IPS-11a (cell line): ENCODE results near the gene CD63.

ENCODE experiments used
- H3K4me3 ChIP-seq: one replicate; pipeline ENCODE4 v1.5.1; 2013; ENCODE audit warnings: low read depth, low read length, control low read depth

Gene CD63

DNA sequence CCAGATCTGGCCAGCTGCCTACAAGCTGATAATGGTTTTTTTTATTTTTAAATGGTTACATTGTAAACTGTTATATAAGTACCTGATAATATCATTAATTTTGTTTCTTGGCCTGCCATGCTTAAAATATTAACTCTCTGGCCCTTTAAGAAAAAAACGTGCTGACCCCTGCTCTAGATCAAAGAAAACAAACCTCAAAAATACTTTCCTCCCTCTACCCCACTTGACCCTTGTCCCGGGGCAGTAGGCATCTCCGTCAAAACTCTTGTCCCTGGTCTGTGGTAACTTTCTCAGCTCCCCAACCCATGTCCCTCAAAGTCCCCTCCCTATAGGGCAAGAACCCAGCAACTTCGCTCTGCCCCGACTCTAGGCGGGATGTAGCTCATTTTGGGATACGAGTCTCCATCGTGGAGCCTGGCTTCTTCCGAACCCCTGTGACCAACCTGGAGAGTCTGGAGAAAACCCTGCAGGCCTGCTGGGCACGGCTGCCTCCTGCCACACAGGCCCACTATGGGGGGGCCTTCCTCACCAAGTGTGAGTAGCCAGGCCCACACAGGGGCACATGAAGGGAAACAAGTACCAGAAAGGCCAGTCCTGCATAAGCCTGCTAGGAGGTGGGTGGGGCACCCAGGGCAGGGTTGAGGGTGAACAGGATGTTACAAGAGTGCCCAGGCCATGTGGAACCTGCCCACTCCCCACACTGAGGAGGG, 5.1 kb downstream of the CD63 start:
- no peak overlapping the region for H3K4me3 ChIP-seq

- no peak overlapping the region for H3K4me3 ChIP-seq
Observed at GRCh38 chr12:55722948-55723347, 5.9 kb downstream of the CD63 start.

DNA sequence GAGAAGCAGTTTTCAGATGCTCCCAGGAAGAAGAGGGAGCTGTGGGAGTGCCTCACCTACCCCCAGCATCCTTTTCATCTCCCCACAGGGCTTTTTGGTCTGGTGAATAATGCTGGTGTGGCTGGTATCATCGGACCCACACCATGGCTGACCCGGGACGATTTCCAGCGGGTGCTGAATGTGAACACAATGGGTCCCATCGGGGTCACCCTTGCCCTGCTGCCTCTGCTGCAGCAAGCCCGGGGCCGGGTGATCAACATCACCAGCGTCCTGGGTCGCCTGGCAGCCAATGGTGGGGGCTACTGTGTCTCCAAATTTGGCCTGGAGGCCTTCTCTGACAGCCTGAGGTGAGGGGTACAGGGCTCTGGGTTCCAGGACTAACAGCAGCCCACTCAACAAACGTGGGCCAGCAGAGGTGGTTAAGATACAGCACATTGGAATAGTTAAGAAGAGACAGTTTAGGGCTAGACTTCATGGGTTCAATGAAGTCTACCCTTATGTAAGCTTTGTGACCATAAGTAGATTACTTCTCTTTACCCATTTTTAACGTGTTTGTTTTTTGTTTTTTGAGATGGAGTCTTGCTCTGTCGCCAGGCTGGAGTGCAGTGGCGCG, 7.1 kb downstream of the CD63 start:
- no peak overlapping the region for H3K4me3 ChIP-seq

GRCh38 chr12:55720894-55721444, 7.8 kb downstream of the CD63 start:
- no peak overlapping the region for H3K4me3 ChIP-seq

DNA sequence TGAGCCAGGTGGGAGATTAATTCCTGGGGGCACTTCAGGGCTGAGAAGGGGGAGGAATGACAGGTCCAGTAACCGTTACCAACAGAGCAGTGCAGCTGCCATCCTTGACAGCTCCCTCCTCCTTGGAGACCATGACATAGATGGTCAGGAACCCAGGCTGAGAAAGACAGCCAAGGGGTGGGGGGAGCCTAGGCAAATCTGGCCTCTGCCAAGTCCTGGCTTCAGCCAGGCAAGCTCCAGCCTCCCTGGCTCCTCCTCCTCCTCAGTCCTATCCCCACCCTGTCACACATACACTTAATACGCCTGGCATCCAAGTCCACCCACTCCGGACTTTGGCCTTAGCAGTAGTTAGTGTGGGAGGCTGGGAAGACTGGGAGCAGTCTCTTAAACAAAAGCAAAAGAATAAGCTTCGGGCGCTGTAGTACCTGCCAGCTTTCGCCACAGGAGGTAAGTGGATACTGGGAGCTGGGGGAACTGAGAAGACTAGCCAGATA, 8.7 kb downstream of the CD63 start, which contains the start of gene RDH5:
Gene RDH5, plus strand, starts transcription at position 323 of the 494 bp plus-strand sequence. CDS start 792 bp downstream, outside the sequence.
- no peak within 1 kb of the TSS for H3K4me3 ChIP-seq

DNA sequence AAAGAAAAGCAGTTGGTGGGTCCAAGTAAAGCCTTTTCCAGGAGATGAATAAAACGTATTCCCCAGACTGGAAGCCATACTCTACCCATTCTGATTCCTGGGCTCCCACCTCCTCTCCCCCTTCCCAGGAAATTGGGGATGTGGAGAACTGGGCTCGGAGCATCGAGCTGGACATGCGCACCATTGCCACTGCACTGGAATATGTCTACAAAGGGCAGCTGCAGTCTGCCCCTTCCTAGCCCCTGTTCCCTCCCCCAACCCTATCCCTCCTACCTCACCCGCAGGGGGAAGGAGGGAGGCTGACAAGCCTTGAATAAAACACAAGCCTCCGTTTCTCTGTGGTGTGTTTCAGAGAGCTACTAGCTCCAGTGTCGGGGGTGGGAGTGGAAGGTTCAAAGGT, 9.4 kb downstream of the CD63 start:
- H3K4me3 ChIP-seq: no peak overlapping the region

- no peak overlapping the region for H3K4me3 ChIP-seq
Observed at GRCh38 chr12:55718624-55719275, 10.1 kb downstream of the CD63 start.

- H3K4me3 ChIP-seq: no peak overlapping the region
Observed at GRCh38 chr12:55718015-55718414, 10.8 kb downstream of the CD63 start.

DNA sequence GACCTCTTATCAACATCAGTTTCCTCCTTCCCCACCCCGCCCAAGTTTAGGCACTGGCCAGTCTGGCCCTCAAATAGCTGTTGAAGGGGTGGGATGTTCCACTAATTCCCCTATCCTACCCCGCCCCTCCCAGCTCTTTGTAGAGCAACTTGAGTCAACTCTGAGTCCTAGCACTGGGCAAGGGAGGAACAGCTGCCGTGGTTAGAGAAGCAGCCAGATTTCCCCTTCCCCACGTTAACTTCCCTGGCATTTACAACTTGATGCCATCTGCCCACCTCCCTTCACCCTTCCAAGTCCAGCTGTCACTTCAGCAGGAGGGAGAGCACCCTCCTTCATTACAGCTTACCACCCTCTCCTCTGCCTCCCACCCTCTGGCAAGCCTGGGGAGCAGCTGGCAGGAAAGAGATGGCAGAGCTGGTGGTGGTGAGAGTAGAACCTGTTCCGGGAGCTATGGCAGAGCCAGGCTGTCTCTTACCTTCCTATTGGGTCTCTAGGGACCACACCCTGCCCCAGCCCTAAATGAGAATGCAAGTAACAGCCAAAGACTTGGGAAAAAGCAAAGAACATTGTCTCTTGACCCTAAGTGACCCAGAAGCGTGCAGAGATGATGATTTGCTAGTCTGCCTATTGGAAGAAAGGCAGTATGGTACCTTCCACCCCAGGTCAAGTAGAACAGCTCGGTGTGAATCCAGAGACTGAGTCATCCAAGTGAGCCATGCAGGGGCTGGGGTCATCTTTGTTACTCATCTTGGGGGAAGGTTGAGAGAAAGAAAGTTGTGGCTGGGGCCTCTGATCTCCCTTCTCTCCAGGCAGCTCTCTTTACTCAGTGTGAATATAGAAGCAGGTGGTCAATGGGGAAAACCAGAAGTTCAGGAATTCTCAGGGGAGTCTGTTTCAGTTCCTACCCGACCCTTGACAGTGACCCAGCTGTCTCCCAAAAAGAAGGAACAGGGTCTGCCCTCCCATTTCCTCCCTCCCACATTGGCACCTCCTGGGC, 11.5 kb downstream of the CD63 start:
- H3K4me3 ChIP-seq: peak overlapping the region; percentile 74

DNA sequence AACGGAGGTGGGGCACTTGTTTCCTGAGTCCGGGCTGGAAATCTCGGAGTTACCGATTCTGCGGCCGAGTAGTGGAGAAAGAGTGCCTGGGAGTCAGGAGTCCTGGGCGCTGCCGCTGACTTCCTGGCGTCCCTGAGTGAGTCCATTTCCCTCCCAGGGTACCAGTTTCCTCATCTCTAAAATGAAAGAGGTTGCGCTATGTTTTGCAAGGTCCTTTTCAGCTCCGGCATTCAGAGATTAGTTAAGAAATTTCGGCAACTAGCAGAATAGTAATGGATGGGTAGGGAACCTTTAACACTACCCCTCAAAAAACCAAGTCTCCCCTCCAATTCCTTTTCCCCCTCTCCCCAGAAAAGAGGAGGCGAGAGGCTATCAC, 12.2 kb downstream of the CD63 start:
- peak overlapping the region; percentile 74 for H3K4me3 ChIP-seq

DNA sequence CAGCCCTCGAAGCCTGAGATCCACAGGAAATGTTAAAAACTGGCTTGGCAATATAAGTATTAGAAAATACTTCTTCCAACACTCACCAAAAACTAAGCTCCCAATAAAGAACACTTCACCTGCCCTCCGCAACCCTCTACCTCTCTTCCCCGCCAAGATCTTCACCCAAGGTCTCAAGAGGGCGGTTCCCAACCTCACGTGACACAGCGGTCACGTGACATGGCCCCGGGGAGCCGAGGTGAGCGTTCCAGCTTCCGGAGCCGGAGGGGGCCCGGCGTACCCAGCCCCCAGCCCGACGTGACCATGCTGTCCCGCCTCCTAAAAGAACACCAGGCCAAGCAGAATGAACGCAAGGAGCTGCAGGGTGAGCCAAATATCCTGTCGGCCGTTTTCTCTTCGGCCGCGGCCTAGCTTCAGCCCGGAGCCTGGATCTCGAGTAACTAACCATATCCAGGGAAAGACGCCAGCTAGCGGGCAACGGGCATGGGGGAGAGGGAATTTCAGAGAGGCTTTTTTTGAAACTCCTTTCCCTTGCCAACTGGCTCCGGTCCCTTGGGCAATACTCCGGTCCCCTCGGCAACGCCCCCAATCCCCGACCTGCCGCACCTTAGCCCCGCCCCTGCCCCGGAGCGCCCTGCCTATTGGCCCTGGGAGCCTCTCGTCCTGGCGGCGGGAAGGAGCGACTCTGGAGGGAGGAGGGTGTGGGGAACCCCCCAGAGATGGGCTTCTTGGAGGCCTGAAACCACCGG, 12.8 kb downstream of the CD63 start, which contains the start of gene BLOC1S1:
Gene BLOC1S1, plus strand, starts transcription at position 214 of the 749 bp plus-strand sequence. Its CDS starts 6 bp downstream, at position 220.
- H3K4me3 ChIP-seq: peak within 1 kb of the TSS; percentile 74

GRCh38 chr12:55715169-55715764, 13.5 kb downstream of the CD63 start:
- H3K4me3 ChIP-seq: peak overlapping the region; percentile 74

DNA sequence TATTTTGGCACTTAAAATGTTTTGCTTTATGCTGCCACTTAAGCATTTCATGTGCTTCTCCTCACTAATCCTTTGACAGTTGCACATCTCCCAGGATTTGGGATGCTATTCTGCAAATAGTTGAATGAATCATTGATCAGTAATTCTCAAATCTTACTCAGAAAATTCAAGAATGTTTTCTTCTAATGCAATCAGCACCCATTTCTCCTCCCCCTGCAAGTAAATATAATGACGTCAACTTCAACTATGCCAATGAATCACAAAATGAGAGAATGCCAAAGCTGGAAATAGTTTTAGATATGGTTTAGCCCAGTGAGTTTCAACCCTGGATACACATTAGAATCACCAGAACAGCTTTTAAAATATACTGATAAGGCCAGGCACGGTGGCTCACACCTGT, 15.1 kb downstream of the CD63 start:
- H3K4me3 ChIP-seq: no peak overlapping the region

DNA sequence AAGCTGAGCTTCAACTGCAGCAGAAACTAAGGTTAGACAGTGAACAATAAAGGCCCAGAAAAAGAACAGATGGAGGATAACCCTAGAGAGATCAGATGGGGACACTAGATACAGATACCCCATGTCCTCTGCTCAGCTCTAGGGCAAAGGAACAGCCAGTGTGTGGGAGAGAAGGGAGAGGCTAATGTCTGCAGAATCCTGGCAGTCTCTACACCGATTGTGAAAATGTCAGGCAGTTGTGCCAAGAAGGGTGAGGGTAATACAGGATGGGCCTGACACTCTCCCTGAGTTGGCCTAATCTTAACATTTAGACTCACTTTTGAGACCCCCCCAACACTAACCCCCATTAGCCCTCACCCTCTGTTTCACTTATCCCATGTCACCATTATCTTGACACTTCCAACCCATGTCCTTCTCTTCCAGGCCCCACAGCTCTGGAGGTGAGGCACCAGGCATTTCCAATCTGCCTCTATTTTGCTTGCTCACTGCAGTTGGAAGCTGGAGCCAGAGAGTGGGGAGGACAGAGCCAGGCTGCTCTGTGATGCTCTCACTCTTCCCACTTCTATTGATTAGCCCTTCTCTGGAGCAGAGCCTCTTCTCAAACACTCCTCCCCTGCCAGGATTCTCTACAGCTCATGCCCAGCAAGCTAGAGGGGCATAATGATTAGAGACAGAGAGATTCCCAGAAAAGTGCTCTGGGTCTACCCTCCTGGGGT, 16.0 kb downstream of the CD63 start:
- H3K4me3 ChIP-seq: no peak overlapping the region

DNA sequence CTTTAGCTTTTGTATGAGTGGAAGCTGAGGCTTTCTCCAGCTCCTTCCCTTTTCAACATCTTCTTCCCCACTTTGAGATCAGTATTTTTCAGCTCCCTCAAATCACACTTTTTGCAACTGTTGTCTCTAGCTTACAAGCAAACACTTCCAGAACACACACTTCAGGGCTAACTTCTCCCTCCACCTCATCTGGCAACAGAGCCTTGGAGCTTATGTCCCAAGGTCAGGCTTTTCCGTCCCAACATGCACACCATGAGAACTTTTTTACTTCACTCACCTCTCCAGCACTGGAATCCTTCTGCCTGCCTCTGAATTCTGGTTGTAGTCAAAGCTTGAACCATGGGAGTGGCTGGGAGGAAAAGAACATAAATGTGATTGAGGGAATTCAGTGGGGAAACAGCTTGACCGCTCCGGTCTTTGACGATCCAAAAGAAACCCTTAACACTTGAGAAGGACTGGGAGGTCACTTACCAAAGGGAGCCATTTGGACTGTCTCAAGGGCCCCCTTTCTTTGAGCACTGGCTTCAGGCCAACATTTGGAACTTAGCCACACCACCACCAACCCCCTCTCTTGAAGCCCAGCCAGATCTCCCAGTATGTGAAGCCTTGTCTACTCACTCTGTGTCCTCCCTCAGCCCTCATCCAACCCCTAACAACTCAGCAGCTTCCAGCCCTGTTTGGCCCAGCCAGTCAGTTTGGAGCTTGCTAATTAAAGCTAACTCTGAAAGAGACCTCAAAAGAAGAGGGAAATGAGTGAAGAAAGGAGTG, 16.8 kb downstream of the CD63 start:
- no peak overlapping the region for H3K4me3 ChIP-seq

GRCh38 chr12:55708695-55709233, 20.0 kb downstream of the CD63 start:
- H3K4me3 ChIP-seq: peak overlapping the region; percentile 71

DNA sequence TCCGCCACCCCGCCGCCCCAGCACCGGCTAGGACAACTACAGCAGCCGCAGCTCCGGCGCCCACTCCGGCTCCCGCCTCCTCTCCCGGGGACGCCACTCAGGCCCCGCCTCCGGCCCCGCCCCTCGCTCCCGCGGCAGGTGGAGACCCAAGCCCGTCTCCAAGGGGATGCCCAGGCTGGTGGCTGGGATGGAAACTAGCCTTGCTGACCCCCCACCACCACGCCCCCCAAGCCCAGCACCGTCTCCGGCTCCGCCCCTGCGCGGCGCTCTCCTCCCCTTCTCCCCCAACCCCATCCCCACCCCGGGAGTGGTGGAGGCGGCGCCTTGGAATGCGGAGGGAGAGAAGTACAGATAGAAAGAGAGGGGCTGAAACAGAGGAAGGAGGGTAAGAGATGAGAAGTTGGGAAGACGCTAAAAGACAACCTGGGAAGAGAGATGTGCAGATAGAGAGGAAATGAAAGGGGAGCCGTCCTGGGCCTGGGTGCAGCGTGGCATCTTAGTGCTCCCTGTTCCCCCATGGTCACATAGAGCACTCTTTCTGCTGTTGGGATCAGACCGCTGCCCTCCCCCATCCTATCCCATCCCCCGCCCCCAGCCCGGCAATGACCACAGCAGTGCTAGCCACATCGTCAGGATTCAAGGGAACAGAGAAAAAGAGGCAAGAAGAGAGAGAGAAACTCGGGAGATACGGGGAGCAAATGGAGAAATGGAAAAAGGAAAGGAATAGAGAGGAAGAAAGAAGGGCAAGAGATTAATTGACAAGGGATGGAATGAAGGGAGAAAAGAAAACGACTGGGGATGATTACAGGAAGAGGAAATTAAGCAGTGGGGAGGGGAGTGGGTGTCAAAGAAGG, 20.7 kb downstream of the CD63 start, which contains the start of gene ITGA7:
Gene ITGA7, minus strand, starts transcription at position 64 of the 854 bp plus-strand sequence. CDS start 222 bp downstream, outside the sequence.
- H3K4me3 ChIP-seq: peak within 1 kb of the TSS; percentile 90
